Measurements from ENCODE around the gene GPRC5B. TPM values are rescaled to one million over a fixed set of nuclear protein-coding genes. Genes with fewer than 3 reads are reported as not detected.

GPRC5B gene
- total RNA-seq, 6 donors from 2014 or later: 3.6 to 21.5 (median 5.5) TPM

DNA sequence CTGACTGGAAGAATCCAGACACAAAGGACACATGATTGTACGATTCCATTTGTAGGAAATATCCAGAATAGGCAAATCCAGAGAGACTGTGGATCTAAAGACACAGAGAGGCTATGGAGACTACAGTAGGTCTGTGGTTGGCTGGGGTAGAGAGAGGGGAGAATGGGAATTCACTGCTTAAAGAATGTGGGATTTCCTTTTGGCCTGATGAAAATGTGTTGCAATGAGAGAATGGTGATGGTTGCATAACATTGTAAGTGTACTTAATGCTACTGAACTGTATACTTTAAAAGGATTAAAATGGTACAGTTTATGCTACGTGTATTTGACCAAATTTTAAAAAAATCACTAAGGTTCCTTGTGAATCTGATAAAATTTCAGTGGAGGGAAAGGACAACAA, 62.1 kb downstream of the GPRC5B start:
- no peak for ATAC-seq (ENCODE audit: low FRiP score in 2 of 2)

GRCh38 chr16:19817875-19818274, 66.8 kb downstream of the GPRC5B start:
- TF ChIP-seq EP300 (IDR thresholded peaks at IDR 0.05): no peak
- no peak for TF ChIP-seq POLR2AphosphoS5 (IDR thresholded peaks at IDR 0.05)
- H3K36me3 ChIP-seq: no peaks in the 10 kb centered on the region

More for the DNA sequence above, 62.1 kb downstream of the GPRC5B start:
- no peaks in the 10 kb centered on the region for H3K4me1 ChIP-seq
- no peak overlapping the region for H3K4me3 ChIP-seq
- DNase-seq: no peak
- H3K27me3 ChIP-seq: no peaks in the 10 kb centered on the region
- no peak overlapping the region for H3K27ac ChIP-seq
- TF ChIP-seq POLR2A (IDR thresholded peaks at IDR 0.05) (no peak), CTCF (IDR thresholded peaks at IDR 0.05) (no peak), POLR2AphosphoS5 (IDR thresholded peaks at IDR 0.05) (no peak), EP300 (IDR thresholded peaks at IDR 0.05) (no peak)
- no peaks in the 10 kb centered on the region for H3K36me3 ChIP-seq
- WGBS, 2 donors: 71 to 80% methylated on average over 2 of the region's 2 CpGs
- no peaks in the 10 kb centered on the region for H3K9me3 ChIP-seq

DNA sequence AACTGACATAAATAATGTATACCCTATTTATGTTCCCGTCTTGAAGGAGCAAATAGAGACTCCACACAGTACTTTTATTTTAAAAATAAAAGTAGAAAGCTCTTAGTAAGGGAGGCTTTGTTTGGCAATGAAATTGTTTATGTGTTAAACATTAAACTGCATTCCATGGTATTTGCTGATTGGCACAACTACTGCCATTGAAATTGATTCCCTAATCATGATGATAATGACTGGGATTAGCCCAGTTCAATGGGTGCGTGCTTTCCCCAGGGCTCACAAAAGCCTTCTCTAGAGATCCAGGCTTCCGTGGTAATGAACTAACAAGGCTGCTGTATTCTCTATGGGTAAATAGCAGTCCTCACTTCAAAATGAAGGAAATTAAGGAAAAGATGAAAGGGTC, 67.5 kb downstream of the GPRC5B start:
- TF ChIP-seq EP300 (IDR thresholded peaks at IDR 0.05) (no peak), POLR2A (IDR thresholded peaks at IDR 0.05) (no peak), POLR2AphosphoS5 (IDR thresholded peaks at IDR 0.05) (no peak), CTCF (IDR thresholded peaks at IDR 0.05) (no peak)
- Histone ChIP-seq H3K4me1 (no peaks in the 10 kb centered on the region), H3K36me3 (no peaks in the 10 kb centered on the region), H3K9me3 (no peaks in the 10 kb centered on the region), H3K27ac (no peak overlapping the region), H3K4me3 (no peak overlapping the region), H3K27me3 (no peaks in the 10 kb centered on the region)
- DNase-seq: no peak
- WGBS, 2 donors: 86 to 89% methylated on average over 3 of the region's 3 CpGs
- no peak for ATAC-seq (ENCODE audit: low FRiP score in 2 of 2)

More at GRCh38 chr16:19817875-19818274, 66.8 kb downstream of the GPRC5B start:
- no peaks in the 10 kb centered on the region for H3K9me3 ChIP-seq
- H3K27ac ChIP-seq: no peak overlapping the region
- no peak overlapping the region for H3K4me3 ChIP-seq
- ATAC-seq (ENCODE audit: low FRiP score in 2 of 2) (no peak), DNase-seq (no peak)
- H3K27me3 ChIP-seq: no peaks in the 10 kb centered on the region
- H3K4me1 ChIP-seq: no peaks in the 10 kb centered on the region
- WGBS, 2 donors: 88 to 93% methylated on average over 7 of the region's 7 CpGs

GRCh38 chr16:19815418-19815817, 69.2 kb downstream of the GPRC5B start:
- Histone ChIP-seq H3K4me3 (no peak overlapping the region), H3K27ac (no peak overlapping the region), H3K9me3 (no peaks in the 10 kb centered on the region), H3K4me1 (no peaks in the 10 kb centered on the region), H3K27me3 (no peaks in the 10 kb centered on the region), H3K36me3 (no peaks in the 10 kb centered on the region)
- TF ChIP-seq EP300 (IDR thresholded peaks at IDR 0.05) (no peak), CTCF (IDR thresholded peaks at IDR 0.05) (no peak), POLR2A (IDR thresholded peaks at IDR 0.05) (no peak), POLR2AphosphoS5 (IDR thresholded peaks at IDR 0.05) (no peak)
- ATAC-seq (ENCODE audit: low FRiP score in 2 of 2) (no peak), DNase-seq (no peak)
- 60 to 74% methylated on average over 2 of the region's 2 CpGs for WGBS, 2 donors

DNA sequence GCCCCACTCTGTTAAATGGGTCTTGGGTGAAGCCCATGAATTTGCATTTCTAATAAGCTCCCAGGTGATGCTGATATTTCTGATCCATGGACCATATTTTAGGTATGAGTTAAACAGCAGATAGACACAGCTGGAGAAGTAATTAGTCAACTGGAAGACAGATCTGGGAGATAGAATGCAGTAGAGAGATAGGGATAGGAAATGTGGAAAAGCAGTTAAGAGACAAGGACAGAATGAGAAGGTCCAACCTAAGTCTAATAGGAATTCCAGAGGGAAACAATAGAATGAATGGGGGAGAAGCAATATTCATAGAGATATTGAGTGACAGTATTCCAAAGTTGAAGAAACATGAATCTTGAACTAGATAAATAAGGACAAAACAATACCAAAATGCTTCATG, 71.7 kb downstream of the GPRC5B start:
- Histone ChIP-seq H3K9me3 (no peaks in the 10 kb centered on the region), H3K4me3 (no peak overlapping the region), H3K27me3 (no peaks in the 10 kb centered on the region), H3K36me3 (no peaks in the 10 kb centered on the region), H3K27ac (no peak overlapping the region), H3K4me1 (peaks cover 0 to 13% (median 4%) of the 10 kb centered on the region in 4 donors)
- ATAC-seq (ENCODE audit: low FRiP score in 2 of 2) (no peak), DNase-seq (no peak)
- TF ChIP-seq POLR2A (IDR thresholded peaks at IDR 0.05): no peak
- TF ChIP-seq EP300 (IDR thresholded peaks at IDR 0.05): no peak
- no peak for TF ChIP-seq POLR2AphosphoS5 (IDR thresholded peaks at IDR 0.05)
- no peak for TF ChIP-seq CTCF (IDR thresholded peaks at IDR 0.05)

Measured in upper lobe of left lung (tissue), 6 donors.